ENCODE measurements around the gene FAM193B.

The FAM193B gene

GRCh38 chr5:177483042-177483441, 71.3 kb downstream of the FAM193B start:
- no peak for DNase-seq

GRCh38 chr5:177482359-177482795, 72.0 kb downstream of the FAM193B start:
- DNase-seq, result no peak

- no peak for DNase-seq
Measured at GRCh38 chr5:177479774-177480173, 74.6 kb downstream of the FAM193B start.

- DNase-seq, result peak; percentile 36
Measured at GRCh38 chr5:177478711-177479646, 75.4 kb downstream of the FAM193B start.

GRCh38 chr5:177477701-177478477, 76.5 kb downstream of the FAM193B start:
- no peak for DNase-seq

GRCh38 chr5:177476531-177477233, 77.7 kb downstream of the FAM193B start:
- no peak for DNase-seq

GRCh38 chr5:177475563-177476427, 78.6 kb downstream of the FAM193B start:
- DNase-seq, result no peak

- no peak for DNase-seq
Measured at GRCh38 chr5:177474846-177475562, 79.4 kb downstream of the FAM193B start.

GRCh38 chr5:177474002-177474476, 80.3 kb downstream of the FAM193B start:
- no peak for DNase-seq

- DNase-seq, result peak; percentile 7
Measured at GRCh38 chr5:177473443-177474001, 80.8 kb downstream of the FAM193B start, which contains the start of gene DBN1. TSS of gene DBN1 (minus strand) at chr5:177473634. CDS start at chr5:177473521, 113 bp downstream.

- DNase-seq, result peak; percentile 11
Measured at GRCh38 chr5:177472460-177473442, 81.6 kb downstream of the FAM193B start.

- no peak for DNase-seq
Measured at GRCh38 chr5:177471610-177472356, 82.6 kb downstream of the FAM193B start.

- no peak for DNase-seq
Measured at GRCh38 chr5:177470759-177471536, 83.4 kb downstream of the FAM193B start.
